Vagina (tissue), 2 donors: ENCODE measurements around the gene RPA3.

ENCODE experiments used
- POLR2A ChIP-seq, 2 donors: fragments of 450-650 bp; IDR thresholded peaks; one replicate each; pipeline ENCODE4 v1.6.1; 2017; ENCODE audit warnings: antibody characterized with exemption in 2 of 2, mild to moderate bottlenecking in 2 of 2, moderate library complexity in 2 of 2
- POLR2AphosphoS5 ChIP-seq, 2 donors: sonication (generic); formaldehyde crosslinking; IDR thresholded peaks; one replicate each; pipeline ENCODE4 v1.9.0; 2017; ENCODE audit warnings: antibody characterized with exemption in 2 of 2, mild to moderate bottlenecking in 2 of 2, low read depth in 1 of 2; ENCODE audit not compliant: insufficient read depth in 1 of 2
- TF ChIP-seq, protein P1 (sequence below), 3 experiments: fragments of 450-650 bp in 2 of 3; fragments of 200-600 bp in 1 of 3; sonication (generic) in 1 of 3; IDR thresholded peaks; one replicate each; pipeline ENCODE4 v1.5.1; 2017 to 2019; ENCODE audit warnings: antibody characterized with exemption in 3 of 3, mild to moderate bottlenecking in 2 of 3, moderate library complexity in 2 of 3

DNA sequence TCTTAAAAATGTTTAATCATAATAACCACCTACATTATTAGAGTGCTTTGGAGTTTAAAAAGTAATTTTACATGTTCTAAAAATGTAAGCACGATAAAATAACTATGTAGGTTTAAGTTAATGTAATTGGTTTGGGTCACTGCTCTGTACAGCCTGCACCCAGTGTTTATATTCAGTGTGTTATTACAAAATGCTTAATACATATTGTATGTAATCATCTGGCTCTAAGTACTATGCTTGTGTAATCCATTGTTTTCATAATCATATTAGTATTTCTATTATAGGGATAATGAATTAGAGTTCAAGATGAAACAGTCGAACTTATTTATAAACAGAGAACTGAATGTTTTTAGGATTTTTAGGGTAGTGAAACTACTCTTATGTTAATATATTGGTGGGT, 13.1 kb downstream of the RPA3 start:
- TF ChIP-seq, protein P1, sequence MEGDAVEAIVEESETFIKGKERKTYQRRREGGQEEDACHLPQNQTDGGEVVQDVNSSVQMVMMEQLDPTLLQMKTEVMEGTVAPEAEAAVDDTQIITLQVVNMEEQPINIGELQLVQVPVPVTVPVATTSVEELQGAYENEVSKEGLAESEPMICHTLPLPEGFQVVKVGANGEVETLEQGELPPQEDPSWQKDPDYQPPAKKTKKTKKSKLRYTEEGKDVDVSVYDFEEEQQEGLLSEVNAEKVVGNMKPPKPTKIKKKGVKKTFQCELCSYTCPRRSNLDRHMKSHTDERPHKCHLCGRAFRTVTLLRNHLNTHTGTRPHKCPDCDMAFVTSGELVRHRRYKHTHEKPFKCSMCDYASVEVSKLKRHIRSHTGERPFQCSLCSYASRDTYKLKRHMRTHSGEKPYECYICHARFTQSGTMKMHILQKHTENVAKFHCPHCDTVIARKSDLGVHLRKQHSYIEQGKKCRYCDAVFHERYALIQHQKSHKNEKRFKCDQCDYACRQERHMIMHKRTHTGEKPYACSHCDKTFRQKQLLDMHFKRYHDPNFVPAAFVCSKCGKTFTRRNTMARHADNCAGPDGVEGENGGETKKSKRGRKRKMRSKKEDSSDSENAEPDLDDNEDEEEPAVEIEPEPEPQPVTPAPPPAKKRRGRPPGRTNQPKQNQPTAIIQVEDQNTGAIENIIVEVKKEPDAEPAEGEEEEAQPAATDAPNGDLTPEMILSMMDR (IDR thresholded peaks at IDR 0.05) = no peak
- TF ChIP-seq POLR2A (IDR thresholded peaks at IDR 0.05) = no peak
- TF ChIP-seq POLR2AphosphoS5 (IDR thresholded peaks at IDR 0.05; ENCODE audit: insufficient read depth in 1 of 2, low read depth in 1 of 2) = no peak
